Vagina (tissue), 2 donors: ENCODE measurements around the gene CFAP45. TPM values are rescaled to one million over a fixed set of nuclear protein-coding genes. Genes with fewer than 3 reads are reported as not detected.
"Not testable (repeated sequence)": the region's sequence is repeated elsewhere in the genome, so short reads cannot be mapped to it uniquely, and the experiment has no call there.

Experiments used
- DNase-seq, 2 donors: peaks; one replicate each; pipeline ENCODE4 v3.0.0-alpha.2; 2017; ENCODE audit errors: extremely low spot score in 2 of 2
- H3K27ac ChIP-seq: fragments of 200-600 bp; sonication (generic); one replicate; pipeline ENCODE4 v1.5.1; 2019
- H3K27me3 ChIP-seq: fragments of 200-600 bp; sonication (generic); one replicate; pipeline ENCODE4 v1.5.1; 2019
- H3K36me3 ChIP-seq, 2 donors: fragments of 200-600 bp; sonication (generic); one replicate each; pipeline ENCODE4 v1.5.1; 2017 to 2019
- H3K4me1 ChIP-seq: fragments of 200-600 bp; sonication (generic); one replicate; pipeline ENCODE4 v1.5.1; 2019
- H3K4me3 ChIP-seq, 2 donors: fragments of 200-600 bp; sonication (generic); 1 replicate in 1 of 2; 2 replicates in 1 of 2; pipeline ENCODE4 v1.5.1; 2016 to 2019
- H3K9me3 ChIP-seq: fragments of 200-600 bp; sonication (generic); one replicate; pipeline ENCODE4 v1.5.1; 2019
- CTCF ChIP-seq, 3 experiments: fragments of 450-650 bp in 2 of 3; fragments of 200-600 bp in 1 of 3; sonication (generic) in 1 of 3; IDR thresholded peaks; one replicate each; pipeline ENCODE4 v1.5.1; 2017 to 2019; ENCODE audit warnings: antibody characterized with exemption in 3 of 3, mild to moderate bottlenecking in 2 of 3, moderate library complexity in 2 of 3
- POLR2A ChIP-seq, 2 donors: fragments of 450-650 bp; IDR thresholded peaks; one replicate each; pipeline ENCODE4 v1.6.1; 2017; ENCODE audit warnings: antibody characterized with exemption in 2 of 2, mild to moderate bottlenecking in 2 of 2, moderate library complexity in 2 of 2
- POLR2AphosphoS5 ChIP-seq, 2 donors: sonication (generic); formaldehyde crosslinking; IDR thresholded peaks; one replicate each; pipeline ENCODE4 v1.9.0; 2017; ENCODE audit warnings: antibody characterized with exemption in 2 of 2, mild to moderate bottlenecking in 2 of 2, low read depth in 1 of 2; ENCODE audit not compliant: insufficient read depth in 1 of 2
- intact Hi-C: fragments of 100-400 bp; cut with DNase I; formaldehyde crosslinking; loops from one replicate; pipeline ENCODE4 v1.15.1; 2023
- total RNA-seq: library from RNA; depleted of rRNA; stranded (reverse); fragments of >200 nt; gene quantifications from one replicate; pipeline ENCODE4 v1.2.3, GENCODE V29; 2016

The CFAP45 gene
- total RNA-seq, 1 donor from 2014 or later: not detected

- intact Hi-C loops: no loop called here
- Histone ChIP-seq H3K9me3 (no peaks in the 10 kb centered on the region), H3K36me3 (no peaks in the 10 kb centered on the region), H3K4me3 (no peak overlapping the region), H3K27ac (no peak overlapping the region), H3K27me3 (no peaks in the 10 kb centered on the region), H3K4me1 (peaks cover 19% of the 10 kb centered on the region)
- no peak for DNase-seq
- TF ChIP-seq POLR2AphosphoS5 (IDR thresholded peaks at IDR 0.05; ENCODE audit: insufficient read depth in 1 of 2, low read depth in 1 of 2): no peak
- no peak for TF ChIP-seq POLR2A (IDR thresholded peaks at IDR 0.05)
- no peak for TF ChIP-seq CTCF (IDR thresholded peaks at IDR 0.05)
Measured at GRCh38 chr1:159908031-159908940, 8.3 kb upstream of the CFAP45 start.

- Histone ChIP-seq H3K4me1 (peaks cover 18% of the 10 kb centered on the region), H3K9me3 (no peaks in the 10 kb centered on the region), H3K36me3 (no peaks in the 10 kb centered on the region), H3K27ac (no peak overlapping the region), H3K4me3 (no peak overlapping the region), H3K27me3 (no peaks in the 10 kb centered on the region)
- DNase-seq: no peak
- intact Hi-C loops: no loop called here
- TF ChIP-seq CTCF (IDR thresholded peaks at IDR 0.05) (no peak), POLR2A (IDR thresholded peaks at IDR 0.05) (no peak), POLR2AphosphoS5 (IDR thresholded peaks at IDR 0.05; ENCODE audit: insufficient read depth in 1 of 2, low read depth in 1 of 2) (no peak)
Measured at GRCh38 chr1:159906960-159907359, 7.0 kb upstream of the CFAP45 start.

- H3K27me3 ChIP-seq, intact Hi-C loops, DNase-seq, H3K36me3 ChIP-seq, H3K4me3 ChIP-seq, H3K27ac ChIP-seq, H3K9me3 ChIP-seq: not testable (repeated sequence)
- H3K4me1 ChIP-seq: peaks cover 23% of the 10 kb centered on the region
Measured at GRCh38 chr1:159904036-159904435, 4.1 kb upstream of the CFAP45 start.

- Histone ChIP-seq H3K4me3 (no peak overlapping the region), H3K36me3 (no peaks in the 10 kb centered on the region), H3K27ac (no peak overlapping the region), H3K4me1 (peaks cover 23% of the 10 kb centered on the region), H3K27me3 (no peaks in the 10 kb centered on the region), H3K9me3 (no peaks in the 10 kb centered on the region)
- intact Hi-C loops: no loop called here
- DNase-seq: no peak
- TF ChIP-seq POLR2AphosphoS5 (IDR thresholded peaks at IDR 0.05; ENCODE audit: insufficient read depth in 1 of 2, low read depth in 1 of 2): no peak
- TF ChIP-seq POLR2A (IDR thresholded peaks at IDR 0.05): no peak
- TF ChIP-seq CTCF (IDR thresholded peaks at IDR 0.05): no peak
Measured at GRCh38 chr1:159902541-159902940, 2.6 kb upstream of the CFAP45 start.

GRCh38 chr1:159900755-159901360 is 893 bp upstream of the CFAP45 start:
- no peak overlapping the region for H3K4me3 ChIP-seq
- intact Hi-C loops: no loop called here
- peaks cover 28% of the 10 kb centered on the region for H3K4me1 ChIP-seq
- no peaks in the 10 kb centered on the region for H3K36me3 ChIP-seq
- H3K27ac ChIP-seq: peak overlapping the region; percentile 4
- no peaks in the 10 kb centered on the region for H3K9me3 ChIP-seq
- H3K27me3 ChIP-seq: no peaks in the 10 kb centered on the region
- TF ChIP-seq POLR2AphosphoS5 (IDR thresholded peaks at IDR 0.05; ENCODE audit: insufficient read depth in 1 of 2, low read depth in 1 of 2): no peak
- no peak for TF ChIP-seq CTCF (IDR thresholded peaks at IDR 0.05)
- no peak for TF ChIP-seq POLR2A (IDR thresholded peaks at IDR 0.05)
- no peak for DNase-seq

- H3K9me3 ChIP-seq, H3K27me3 ChIP-seq, H3K27ac ChIP-seq, DNase-seq, H3K36me3 ChIP-seq, intact Hi-C loops, H3K4me3 ChIP-seq: not testable (repeated sequence)
- peaks cover 28% of the 10 kb centered on the region for H3K4me1 ChIP-seq
Measured at GRCh38 chr1:159899634-159900033, 331 bp downstream of the CFAP45 start.
